Measurements from ENCODE around the gene NSUN7.

The NSUN7 gene

DNA sequence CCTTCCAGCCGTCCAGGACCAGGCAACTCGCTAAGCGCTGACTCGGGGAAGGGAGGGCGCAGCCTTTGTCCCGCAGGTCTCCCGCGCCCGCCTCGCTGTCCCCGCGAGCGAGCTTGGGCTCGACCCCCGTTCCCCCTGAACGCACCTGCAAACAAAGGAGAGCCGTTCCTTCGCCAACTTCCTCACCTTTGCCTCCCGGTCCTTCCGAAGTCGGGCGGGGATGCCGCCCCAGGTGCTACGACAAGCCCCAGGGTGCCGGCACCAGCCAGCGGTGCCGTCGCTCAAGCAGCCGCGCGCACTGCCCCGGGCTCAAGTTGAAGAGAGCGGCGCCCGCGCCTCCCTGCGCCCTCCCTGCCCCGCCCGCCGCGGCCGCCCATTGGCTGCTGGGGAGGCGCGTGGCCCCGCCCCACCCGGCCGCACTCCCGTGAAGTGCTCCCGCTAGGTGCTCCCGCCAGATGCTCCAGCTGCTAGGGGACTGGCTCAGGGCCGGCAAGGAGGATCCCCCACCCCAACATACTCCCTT, 107.1 kb downstream of the NSUN7 start:
- Histone ChIP-seq H3K9ac (ENCODE audit: low read depth, low read length) (peak overlapping the region; percentile 79), H3K27ac (ENCODE audit: low read length) (no peak overlapping the region), H3K4me3 (ENCODE audit: low read length) (peak overlapping the region; percentile 78), H3K9me3 (ENCODE audit: insufficient read depth, low read depth, low read length) (no peaks in the 10 kb centered on the region), H3K36me3 (ENCODE audit: insufficient read depth, low read depth, low read length) (peaks cover 21% of the 10 kb centered on the region; the same call in 1 of the 2 replicates), H3K27me3 (ENCODE audit: insufficient read depth, low read length) (no peaks in the 10 kb centered on the region), H3K4me1 (ENCODE audit: insufficient read depth, low read length) (no peaks in the 10 kb centered on the region)

DNA sequence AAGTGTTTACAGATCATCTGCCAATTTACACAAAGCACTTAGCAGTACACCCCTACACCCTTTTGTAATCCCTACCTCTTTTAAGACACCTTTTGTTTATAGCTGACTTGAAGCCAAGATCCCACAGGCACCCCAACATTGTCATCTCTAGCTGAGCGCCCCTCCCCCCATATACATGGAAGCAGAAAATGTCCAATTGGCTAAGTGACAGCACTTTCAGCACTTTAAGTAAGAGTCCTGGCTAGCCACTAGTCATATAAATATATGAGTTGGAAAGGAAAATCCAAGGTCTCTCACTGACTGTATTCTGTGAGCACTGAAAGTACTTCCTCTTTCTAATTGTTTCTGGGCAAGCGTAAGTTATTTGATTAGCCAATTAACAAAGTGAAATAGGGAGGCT, 108.2 kb downstream of the NSUN7 start:
- no peaks in the 10 kb centered on the region for H3K9me3 ChIP-seq (ENCODE audit: insufficient read depth, low read depth, low read length)
- peaks cover 18% of the 10 kb centered on the region; the same call in 1 of the 2 replicates for H3K36me3 ChIP-seq (ENCODE audit: insufficient read depth, low read depth, low read length)
- H3K27me3 ChIP-seq (ENCODE audit: insufficient read depth, low read length), result no peaks in the 10 kb centered on the region
- no peak overlapping the region for H3K4me3 ChIP-seq (ENCODE audit: low read length)
- no peaks in the 10 kb centered on the region for H3K4me1 ChIP-seq (ENCODE audit: insufficient read depth, low read length)
- no peak overlapping the region for H3K27ac ChIP-seq (ENCODE audit: low read length)
- no peak overlapping the region for H3K9ac ChIP-seq (ENCODE audit: low read depth, low read length)

DNA sequence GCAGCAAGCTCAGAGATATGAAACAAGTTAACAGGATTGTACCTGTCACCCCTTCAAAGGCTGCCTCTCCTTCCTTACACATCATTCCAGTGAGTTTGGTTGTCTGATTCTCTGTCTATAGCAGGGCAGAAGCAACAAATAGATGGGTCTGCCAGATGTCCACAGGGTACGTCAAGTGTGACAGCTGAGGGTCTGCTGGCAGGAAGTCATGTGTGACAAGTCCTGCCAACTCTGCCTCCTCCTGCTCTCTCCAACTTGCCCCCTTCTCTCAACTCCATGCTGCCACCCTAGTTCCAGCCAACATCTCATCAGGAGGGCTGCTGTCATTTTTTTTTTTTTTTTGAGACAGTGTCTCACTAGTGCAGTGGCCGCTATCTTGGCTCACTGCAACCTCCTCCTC, 109.2 kb downstream of the NSUN7 start:
- H3K27me3 ChIP-seq (ENCODE audit: insufficient read depth, low read length), result no peaks in the 10 kb centered on the region
- H3K9ac ChIP-seq (ENCODE audit: low read depth, low read length), result no peak overlapping the region
- H3K36me3 ChIP-seq (ENCODE audit: insufficient read depth, low read depth, low read length), result peaks cover 10% of the 10 kb centered on the region; the same call in 1 of the 2 replicates
- no peak overlapping the region for H3K4me3 ChIP-seq (ENCODE audit: low read length)
- H3K27ac ChIP-seq (ENCODE audit: low read length), result no peak overlapping the region
- no peaks in the 10 kb centered on the region for H3K4me1 ChIP-seq (ENCODE audit: insufficient read depth, low read length)
- no peaks in the 10 kb centered on the region for H3K9me3 ChIP-seq (ENCODE audit: insufficient read depth, low read depth, low read length)
